Mesothelial cell of epicardium (in vitro differentiated cells): ENCODE results near the gene AIFM2. TPM values are rescaled to one million over a fixed set of nuclear protein-coding genes. Genes with fewer than 3 reads are reported as not detected.

ENCODE experiments used
- DNase-seq, 2 experiments: peaks; one replicate each; pipeline ENCODE4 v3.0.0; 2021; ENCODE audit warnings: low spot score in 2 of 2; ENCODE audit not compliant: unreplicated experiment in 2 of 2
- H3K27ac Mint-ChIP-seq: 2 replicates; pipeline ENCODE4 v1.8.0; 2021; ENCODE audit warnings: mixed read lengths
- H3K27me3 Mint-ChIP-seq: 2 replicates; pipeline ENCODE4 v1.8.0; 2021; ENCODE audit warnings: low read depth, mixed read lengths
- H3K36me3 Mint-ChIP-seq: 2 replicates; pipeline ENCODE4 v1.8.0; 2021; ENCODE audit warnings: mixed read lengths
- H3K4me1 Mint-ChIP-seq: 2 replicates; pipeline ENCODE4 v1.8.0; 2021; ENCODE audit warnings: mixed read lengths
- H3K4me3 Mint-ChIP-seq: 2 replicates; pipeline ENCODE4 v1.8.0; 2021; ENCODE audit warnings: mild to moderate bottlenecking, moderate library complexity, mixed read lengths
- H3K9me3 Mint-ChIP-seq: 2 replicates; pipeline ENCODE4 v1.8.0; 2021; ENCODE audit warnings: mixed read lengths
- CTCF ChIP-seq: fragments of 200-600 bp; sonication (generic); IDR thresholded peaks from one replicate; pipeline ENCODE4 v1.5.0; 2021; ENCODE audit warnings: antibody characterized with exemption; ENCODE audit not compliant: unreplicated experiment
- total RNA-seq: library from RNA; stranded (reverse); gene quantifications from 3 replicates; pipeline ENCODE4 v1.2.1, GENCODE V29; 2021

AIFM2 gene
- total RNA-seq, 1 donor from 2014 or later = 10.4 TPM

GRCh38 chr10:70158113-70158512, 25.5 kb upstream of the AIFM2 start:
- no peak overlapping the region for H3K27ac Mint-ChIP-seq
- peaks cover 40% of the 10 kb centered on the region for H3K36me3 Mint-ChIP-seq

GRCh38 chr10:70155255-70155838, 22.7 kb upstream of the AIFM2 start:
- Mint-ChIP-seq H3K27me3 (no peaks in the 10 kb centered on the region), H3K36me3 (peaks cover 48% of the 10 kb centered on the region), H3K27ac (no peak overlapping the region), H3K4me1 (no peaks in the 10 kb centered on the region), H3K9me3 (no peaks in the 10 kb centered on the region), H3K4me3 (no peak overlapping the region)
- DNase-seq = no peak
- TF ChIP-seq CTCF = no peak

More at GRCh38 chr10:70158113-70158512, 25.5 kb upstream of the AIFM2 start:
- DNase-seq = no peak
- Mint-ChIP-seq H3K4me3 (no peak overlapping the region), H3K9me3 (no peaks in the 10 kb centered on the region), H3K27me3 (no peaks in the 10 kb centered on the region), H3K4me1 (peaks cover 4% of the 10 kb centered on the region)
- TF ChIP-seq CTCF = no peak

GRCh38 chr10:70148516-70148915, 15.9 kb upstream of the AIFM2 start:
- peak overlapping the region; percentile 35 for H3K27ac Mint-ChIP-seq

GRCh38 chr10:70147259-70147625, 14.6 kb upstream of the AIFM2 start:
- peaks cover 17% of the 10 kb centered on the region for H3K36me3 Mint-ChIP-seq
- H3K9me3 Mint-ChIP-seq = no peaks in the 10 kb centered on the region
- peak overlapping the region; percentile 89 for H3K4me3 Mint-ChIP-seq
- no peak for TF ChIP-seq CTCF
- H3K4me1 Mint-ChIP-seq = peaks cover 19% of the 10 kb centered on the region
- peak overlapping the region; percentile 96 for H3K27ac Mint-ChIP-seq
- no peak for DNase-seq
- H3K27me3 Mint-ChIP-seq = no peaks in the 10 kb centered on the region

More at GRCh38 chr10:70148516-70148915, 15.9 kb upstream of the AIFM2 start:
- Mint-ChIP-seq H3K9me3 (no peaks in the 10 kb centered on the region), H3K27me3 (no peaks in the 10 kb centered on the region), H3K4me1 (peaks cover 19% of the 10 kb centered on the region), H3K36me3 (peaks cover 26% of the 10 kb centered on the region), H3K4me3 (no peak overlapping the region)
- no peak for DNase-seq
- no peak for TF ChIP-seq CTCF

GRCh38 chr10:70146489-70147258, 14.0 kb upstream of the AIFM2 start, which contains the start of gene TYSND1:
TSS of gene TYSND1 (minus strand) at chr10:70146700. CDS start at chr10:70146586, 114 bp downstream.
- Mint-ChIP-seq H3K4me1 (peaks cover 19% of the 10 kb centered on the region), H3K27ac (peak within 1 kb of the TSS; percentile 98), H3K27me3 (no peaks in the 10 kb centered on the region), H3K9me3 (no peaks in the 10 kb centered on the region), H3K36me3 (peaks cover 13% of the 10 kb centered on the region), H3K4me3 (peak within 1 kb of the TSS; percentile 89)
- TF ChIP-seq CTCF = peak; percentile 77
- peak; percentile 90 to 95 for DNase-seq
